ENCODE measurements around the gene DAB1.
"Not testable (repeated sequence)": the region's sequence is repeated elsewhere in the genome, so short reads cannot be mapped to it uniquely, and the experiment has no call there.

DAB1 gene

GRCh38 chr1:57357462-57357861 is 66.4 kb downstream of the DAB1 start:
- DNase-seq = peak; percentile 26

- DNase-seq = no peak
Observed at GRCh38 chr1:57353654-57354053, 70.2 kb downstream of the DAB1 start.

GRCh38 chr1:57350610-57351009 is 73.2 kb downstream of the DAB1 start:
- no peak for DNase-seq

GRCh38 chr1:57348921-57349320 is 74.9 kb downstream of the DAB1 start:
- DNase-seq = no peak

- DNase-seq = no peak
Observed at GRCh38 chr1:57345916-57346315, 77.9 kb downstream of the DAB1 start.

GRCh38 chr1:57344265-57344664 is 79.6 kb downstream of the DAB1 start:
- no peak for DNase-seq

- not testable (repeated sequence) for DNase-seq
Observed at GRCh38 chr1:57343298-57343915, 80.5 kb downstream of the DAB1 start.

GRCh38 chr1:57341721-57342120 is 82.1 kb downstream of the DAB1 start:
- no peak for DNase-seq

- no peak for DNase-seq
Observed at GRCh38 chr1:57340334-57341070, 83.4 kb downstream of the DAB1 start.

GRCh38 chr1:57337623-57338022 is 86.2 kb downstream of the DAB1 start:
- DNase-seq = no peak

- DNase-seq = no peak
Observed at GRCh38 chr1:57336793-57337192, 87.1 kb downstream of the DAB1 start.

- no peak for DNase-seq
Observed at GRCh38 chr1:57331620-57332019, 92.2 kb downstream of the DAB1 start.

GRCh38 chr1:57329937-57330336 is 93.9 kb downstream of the DAB1 start:
- DNase-seq = no peak

GRCh38 chr1:57329001-57329527 is 94.8 kb downstream of the DAB1 start:
- DNase-seq = no peak

GRCh38 chr1:57327946-57328345 is 95.9 kb downstream of the DAB1 start:
- DNase-seq = no peak

- no peak for DNase-seq
Observed at GRCh38 chr1:57327336-57327735, 96.5 kb downstream of the DAB1 start.

- no peak for DNase-seq
Observed at GRCh38 chr1:57325536-57325935, 98.3 kb downstream of the DAB1 start.

GRCh38 chr1:57325117-57325516 is 98.7 kb downstream of the DAB1 start:
- no peak for DNase-seq

- DNase-seq = no peak
Observed at GRCh38 chr1:57324388-57324787, 99.5 kb downstream of the DAB1 start.

- no peak for DNase-seq
Observed at GRCh38 chr1:57321776-57322175, 102.1 kb downstream of the DAB1 start.

- DNase-seq = peak; percentile 9
Observed at GRCh38 chr1:57319791-57320190, 104.1 kb downstream of the DAB1 start.

- DNase-seq = no peak
Observed at GRCh38 chr1:57319165-57319564, 104.7 kb downstream of the DAB1 start.

- no peak for DNase-seq
Observed at GRCh38 chr1:57316861-57317260, 107.0 kb downstream of the DAB1 start.

GRCh38 chr1:57316291-57316690 is 107.6 kb downstream of the DAB1 start:
- no peak for DNase-seq

GRCh38 chr1:57312869-57313268 is 111.0 kb downstream of the DAB1 start:
- DNase-seq = no peak
